Esophagus mucosa (tissue), 1 donor: ENCODE results near the gene MPC1L. TPM values are rescaled to one million over a fixed set of nuclear protein-coding genes. Genes with fewer than 3 reads are reported as not detected.

Experiments
- ATAC-seq: fragments of 200-7000 bp; cut with Tn5 transposase; one replicate; pipeline ENCODE4 v1.9.1; 2020
- total RNA-seq: library from RNA; stranded (reverse); gene quantifications from one replicate; pipeline ENCODE4 v1.2.4, GENCODE V29; 2023
- donor health status: DM: yes; HTN: yes; CAD: no.

The MPC1L gene
- total RNA-seq, 1 donor from 2014 or later: not detected

DNA sequence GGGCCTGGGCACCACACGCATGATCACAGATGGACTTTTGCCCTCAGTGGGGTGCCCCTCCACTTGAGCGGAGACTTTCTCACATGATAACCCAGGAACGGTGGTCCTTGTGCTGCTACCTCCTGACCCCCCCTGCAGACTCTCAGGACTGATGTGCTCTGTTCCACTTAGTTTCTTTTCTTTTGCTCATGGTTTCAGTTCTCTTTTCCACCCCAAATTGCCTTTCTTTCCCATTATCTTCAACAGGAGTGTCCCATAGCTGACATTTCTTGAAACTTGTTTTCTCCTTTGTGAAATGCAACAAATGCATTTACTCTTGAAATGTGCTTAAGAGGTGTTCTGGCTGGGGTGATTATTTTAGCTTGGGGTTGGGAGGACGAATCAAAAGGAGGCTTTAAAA is 9.0 kb downstream of the MPC1L start:
- no peak for ATAC-seq

DNA sequence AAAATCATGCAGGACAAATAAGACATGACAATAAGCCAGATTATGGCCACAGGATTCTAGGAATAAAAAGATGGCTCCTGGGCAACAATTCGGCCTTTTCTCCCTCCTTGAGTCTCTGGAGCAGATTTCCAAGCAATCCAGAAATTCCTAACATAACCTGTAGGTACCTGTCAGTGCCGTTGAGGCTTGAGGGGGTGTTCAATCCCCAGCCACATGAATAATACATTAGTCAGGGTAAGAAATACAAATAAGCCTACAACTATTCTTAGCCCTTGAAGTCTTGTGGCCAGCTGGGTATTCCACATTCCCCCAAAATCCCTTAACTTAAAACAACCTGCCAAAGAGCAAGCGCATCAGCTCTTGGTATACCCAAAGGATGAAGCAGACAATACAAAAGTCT is 14.5 kb downstream of the MPC1L start:
- no peak for ATAC-seq

DNA sequence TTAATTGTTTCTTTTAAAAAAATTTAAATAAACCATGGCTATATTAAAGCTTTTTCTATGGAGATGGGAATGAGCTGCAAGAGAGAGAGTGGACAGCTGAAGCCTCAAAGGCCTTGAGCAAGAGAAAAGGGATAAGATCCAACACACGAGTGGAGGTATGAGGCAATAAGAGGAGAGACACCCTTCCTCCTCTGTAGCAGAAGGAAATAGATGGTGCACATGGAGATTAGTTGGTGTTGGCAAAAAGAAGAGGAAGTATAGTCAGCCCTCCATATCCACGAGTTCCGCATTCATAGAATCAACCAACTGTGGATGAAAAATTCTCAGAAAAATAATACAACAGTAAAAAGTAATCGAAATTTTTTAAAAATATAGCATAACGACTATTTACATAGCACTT is 20.9 kb downstream of the MPC1L start:
- ATAC-seq: peak; percentile 33

DNA sequence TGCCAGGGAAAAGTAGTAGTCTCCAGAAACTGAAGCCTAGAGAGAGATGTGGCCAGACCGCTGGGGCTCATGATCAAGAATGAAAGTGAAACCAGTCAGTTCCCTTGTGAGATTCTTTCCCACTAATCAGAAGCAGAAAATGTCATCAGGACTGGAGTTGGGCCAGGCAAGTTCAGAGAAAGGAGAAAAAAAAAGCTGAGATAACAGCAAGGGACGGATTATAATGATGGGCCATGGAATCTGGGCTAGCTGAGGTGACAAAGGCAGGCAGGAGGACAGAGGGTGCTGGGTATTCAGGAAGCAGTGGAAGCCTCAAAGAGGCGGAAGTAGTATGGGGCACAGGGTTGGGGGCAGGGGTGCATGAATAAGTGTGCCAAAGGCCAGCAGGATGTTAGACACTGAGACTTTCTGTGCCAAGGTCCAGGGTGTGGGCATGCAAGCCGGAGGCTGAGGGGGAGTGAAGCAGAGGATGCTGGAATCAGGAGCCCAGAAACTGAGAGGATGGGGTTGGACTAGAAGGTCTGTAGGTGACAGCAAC is 21.7 kb downstream of the MPC1L start:
- ATAC-seq: peak; percentile 50

DNA sequence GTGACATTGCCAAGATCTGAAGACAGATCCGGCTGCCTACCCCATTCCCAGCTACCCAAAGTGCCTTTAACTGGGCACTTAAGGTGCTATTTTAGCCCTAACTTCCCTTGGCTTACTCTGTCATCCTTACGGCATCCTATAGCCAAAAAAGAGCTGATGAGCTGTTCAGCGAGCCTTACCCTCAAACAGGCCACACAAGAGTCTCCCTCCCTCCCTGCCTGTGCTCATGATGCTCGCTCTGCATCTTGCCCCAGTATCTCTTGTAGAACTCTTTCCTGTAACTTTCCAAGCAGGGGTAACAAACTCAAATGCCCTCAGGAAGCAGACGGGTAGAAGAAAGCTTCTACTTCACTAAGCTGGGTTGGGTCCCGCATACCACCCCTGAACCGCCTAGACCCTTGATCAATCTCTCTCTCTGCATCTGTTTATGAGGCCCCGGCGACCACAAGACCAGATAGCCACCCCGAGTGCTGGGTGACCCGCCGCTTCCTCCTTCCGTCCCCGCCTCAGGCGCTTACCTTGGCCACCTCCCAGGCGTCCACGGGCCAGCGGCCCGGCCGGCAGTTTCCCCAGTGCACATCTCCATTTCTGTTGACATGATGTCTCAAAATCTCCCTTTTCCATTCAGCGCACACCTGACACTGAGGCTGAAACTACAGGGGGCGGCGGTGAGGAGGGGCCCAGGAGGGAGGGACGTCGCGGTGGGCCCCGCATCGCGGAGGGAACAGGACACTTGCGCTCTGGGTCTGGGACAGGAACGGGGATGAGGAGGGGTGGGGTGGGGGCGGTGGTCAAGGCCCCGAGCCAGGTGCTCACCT is 23.5 kb downstream of the MPC1L start:
- ATAC-seq: peak; percentile 24

DNA sequence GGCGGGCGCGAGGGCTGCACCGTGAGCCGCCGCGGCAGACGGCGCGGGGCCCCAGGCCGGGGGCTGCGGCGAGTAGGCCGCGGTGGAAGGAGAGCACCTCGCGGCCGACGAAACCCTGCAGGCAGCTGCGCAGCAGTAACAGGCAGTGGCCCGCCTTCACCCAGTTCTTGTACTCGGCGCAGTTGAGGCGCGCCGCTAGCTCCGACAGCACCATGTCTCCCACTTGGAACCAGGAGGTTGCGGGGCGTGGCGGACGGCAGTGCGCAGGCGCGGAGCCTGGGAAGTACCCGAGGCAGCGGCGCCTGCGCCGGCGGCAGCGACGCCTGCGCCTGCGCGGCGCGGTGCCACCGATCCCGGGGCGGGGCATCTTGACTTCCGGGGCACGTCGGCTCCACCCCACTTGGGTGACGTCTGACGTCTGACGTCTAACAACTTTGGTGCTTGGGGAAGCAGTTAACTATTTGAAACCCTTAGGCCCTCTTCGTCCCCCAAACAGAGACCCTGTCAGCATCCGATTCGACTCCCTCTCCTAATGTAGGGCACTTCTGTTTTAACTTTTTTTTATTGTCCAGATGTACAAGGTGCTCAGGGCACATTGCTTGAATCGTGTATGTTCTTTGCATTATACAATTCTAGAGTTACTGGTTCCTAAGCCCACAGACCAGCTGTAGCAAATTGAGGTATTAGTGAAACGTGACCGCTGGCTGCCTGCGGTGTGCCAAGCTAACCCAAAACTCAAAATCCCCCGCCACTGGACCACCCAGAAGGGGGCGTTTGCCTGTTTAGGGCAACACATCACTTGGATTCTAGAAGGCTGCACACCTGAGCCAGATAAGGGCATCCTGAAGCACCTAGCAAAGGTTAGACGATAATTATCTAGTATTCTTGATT is 24.3 kb downstream of the MPC1L start, which contains the start of gene CXorf38:
Gene CXorf38 (minus strand): TSS at position 255 of the 891 bp plus-strand sequence. CDS start 41 bp downstream, at position 214.
- ATAC-seq: peak; percentile 92

DNA sequence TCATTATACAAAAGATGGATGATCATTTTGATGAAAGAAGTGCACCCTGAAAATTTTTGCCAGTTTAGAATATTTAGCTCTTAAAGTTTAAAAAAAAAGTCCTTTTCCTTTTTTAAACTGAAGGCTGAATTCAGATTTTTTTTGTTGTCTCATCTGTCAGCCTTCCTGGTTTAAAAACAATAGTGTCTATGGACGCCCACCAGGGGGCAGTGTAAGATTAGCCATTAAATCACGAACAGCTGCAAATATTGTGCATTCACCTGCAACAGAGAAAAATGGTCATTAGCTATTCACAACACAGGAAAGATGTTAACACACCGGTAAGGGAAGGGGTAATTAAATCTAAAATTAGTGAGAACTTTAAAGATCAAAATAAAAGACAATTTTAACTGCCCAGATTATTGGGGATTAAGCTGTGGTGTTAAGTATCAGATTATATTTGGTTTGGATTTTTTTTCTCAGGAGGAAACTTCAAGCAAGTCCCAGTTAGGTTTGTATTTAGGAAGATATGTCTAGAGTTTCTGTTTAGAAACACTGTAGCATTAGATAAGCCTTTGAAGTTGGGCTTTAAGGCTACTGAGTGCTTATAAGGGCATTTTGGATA is 28.5 kb downstream of the MPC1L start:
- no peak for ATAC-seq

DNA sequence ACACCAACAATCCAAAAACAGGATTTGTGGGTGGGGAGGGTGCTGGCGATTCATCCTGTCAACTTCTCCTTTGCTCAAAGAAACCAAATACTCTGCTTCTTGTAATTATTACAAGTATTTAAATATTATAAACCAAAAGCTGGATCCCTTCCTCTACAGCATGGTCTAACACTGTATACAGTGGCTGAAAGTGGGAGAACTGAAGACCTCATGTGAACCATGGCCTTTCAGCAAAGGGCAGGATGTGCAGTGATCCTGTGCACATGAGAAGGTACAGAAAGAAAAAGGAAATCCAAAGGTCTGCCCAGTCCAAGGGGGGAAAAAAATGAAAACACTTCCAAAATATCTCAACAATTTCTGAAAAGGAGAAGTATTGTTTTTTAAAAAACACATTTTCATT is 29.4 kb downstream of the MPC1L start:
- ATAC-seq: no peak

DNA sequence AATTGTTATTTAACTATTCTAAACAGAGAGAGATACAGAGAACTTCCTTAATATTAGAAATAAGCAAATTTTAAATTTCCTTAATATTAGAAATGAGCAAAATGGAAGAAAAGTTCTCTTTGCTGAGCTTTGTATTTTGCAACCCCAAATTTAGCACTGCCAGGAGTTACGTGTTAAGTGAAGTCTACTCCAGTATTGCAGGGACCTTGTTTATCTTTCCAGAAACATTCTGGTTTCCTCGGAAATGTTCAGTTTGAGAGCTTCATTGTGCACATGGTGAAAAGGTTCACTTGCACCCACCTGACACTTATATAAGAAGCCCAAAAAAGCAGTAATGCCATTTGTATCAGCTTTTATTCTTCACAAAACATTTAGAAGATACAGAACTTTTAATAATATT is 30.3 kb downstream of the MPC1L start:
- no peak for ATAC-seq

DNA sequence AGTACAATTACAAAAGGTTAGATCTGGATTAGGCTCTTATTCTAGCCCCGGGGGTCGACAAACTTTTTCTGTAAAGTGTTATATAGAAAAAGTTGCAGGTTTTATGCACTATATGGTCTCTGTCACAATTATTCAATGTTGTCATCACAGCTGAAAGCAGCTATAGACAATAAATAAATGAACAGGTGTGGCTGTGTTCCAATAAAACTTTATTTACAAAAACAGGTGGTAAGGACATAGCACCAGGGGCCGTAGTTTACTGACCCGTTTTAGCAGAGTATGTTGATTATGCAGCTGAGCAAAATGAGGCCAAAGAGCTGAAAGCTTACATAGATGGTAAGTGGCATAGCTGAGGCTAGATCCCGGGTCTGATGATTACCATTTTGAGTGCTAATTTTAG is 37.2 kb downstream of the MPC1L start:
- ATAC-seq: no peak

DNA sequence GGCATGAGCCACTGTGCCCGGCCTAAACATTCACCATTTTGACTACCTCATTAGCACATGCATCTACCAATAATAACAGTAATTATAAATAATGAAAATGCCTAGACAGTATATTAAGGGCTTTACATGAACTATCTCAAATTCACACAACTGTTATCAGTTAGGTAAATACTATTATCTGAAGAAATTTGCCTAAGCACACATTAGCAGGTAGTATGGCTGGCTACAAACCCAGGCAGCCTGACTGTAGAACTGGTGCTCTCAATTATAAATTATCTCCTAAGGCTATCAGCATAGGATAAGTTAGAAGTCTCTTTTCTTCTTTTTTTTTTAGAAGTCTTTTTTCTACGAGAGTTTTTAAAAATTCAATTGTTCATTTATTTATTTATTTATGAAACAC is 38.3 kb downstream of the MPC1L start:
- no peak for ATAC-seq

DNA sequence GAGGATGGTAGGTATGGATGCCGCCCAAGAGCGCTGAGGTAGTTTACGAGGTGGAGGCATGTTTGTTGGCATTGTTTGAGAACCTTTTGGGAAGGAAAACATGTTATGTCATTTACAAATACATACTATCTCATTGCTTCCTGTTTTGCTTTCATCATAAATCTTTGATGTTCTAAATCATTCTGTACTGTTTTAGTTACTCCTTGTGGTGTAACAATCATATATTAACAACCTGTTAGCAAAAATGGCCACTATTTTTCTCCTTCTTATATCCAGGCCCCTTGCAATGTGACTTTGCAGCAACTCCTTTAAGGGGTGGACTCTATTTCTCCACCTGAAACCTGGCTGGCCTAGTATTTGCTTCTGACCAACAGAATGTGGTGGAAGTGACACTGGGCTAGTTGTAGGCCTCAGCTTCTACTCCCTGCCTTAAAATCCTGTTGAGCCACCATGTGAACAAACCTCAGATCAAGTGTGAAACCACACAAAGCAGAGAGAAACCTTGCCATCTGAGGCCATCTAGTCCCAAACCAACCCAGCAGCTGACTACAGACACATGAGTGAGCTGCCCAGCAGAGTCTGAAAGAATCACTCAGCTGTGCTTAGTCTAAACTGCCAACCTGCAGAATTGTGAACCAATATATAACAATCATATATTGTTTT is 40.0 kb downstream of the MPC1L start:
- no peak for ATAC-seq

DNA sequence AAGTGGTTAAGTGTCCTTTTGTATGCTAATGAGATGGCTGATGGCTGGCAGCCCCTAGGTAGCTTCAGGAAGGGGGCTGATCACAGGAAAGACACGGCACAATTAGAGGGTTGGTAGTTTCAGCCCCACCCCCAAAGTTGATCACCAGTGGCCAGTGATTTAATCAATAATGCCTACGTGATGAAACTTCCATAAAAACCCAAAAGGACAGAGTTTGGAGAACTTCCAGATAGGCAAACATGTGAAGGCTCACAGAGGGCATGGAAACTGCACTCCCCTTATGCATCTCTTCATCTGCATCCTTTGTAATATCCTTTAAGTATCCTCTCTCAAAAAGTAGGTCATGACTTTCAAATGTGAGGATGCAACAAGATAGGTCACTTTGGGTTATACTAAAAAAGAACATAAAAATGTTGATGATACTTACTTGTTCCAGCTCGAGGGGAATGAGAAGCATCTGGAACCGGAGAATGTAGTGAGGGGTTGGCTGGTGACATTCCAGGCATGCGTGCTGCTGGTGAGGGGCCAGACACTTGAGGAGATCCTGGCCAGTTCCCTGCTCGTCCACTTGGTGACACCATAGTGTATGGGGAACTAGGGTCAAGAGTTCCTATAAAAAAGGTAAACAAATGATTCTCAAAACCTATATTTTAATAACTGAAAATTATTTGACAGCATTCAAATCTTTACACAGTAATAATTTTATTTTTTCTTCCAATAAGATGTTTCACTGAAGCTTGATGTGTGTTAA is 40.8 kb downstream of the MPC1L start:
- no peak for ATAC-seq

DNA sequence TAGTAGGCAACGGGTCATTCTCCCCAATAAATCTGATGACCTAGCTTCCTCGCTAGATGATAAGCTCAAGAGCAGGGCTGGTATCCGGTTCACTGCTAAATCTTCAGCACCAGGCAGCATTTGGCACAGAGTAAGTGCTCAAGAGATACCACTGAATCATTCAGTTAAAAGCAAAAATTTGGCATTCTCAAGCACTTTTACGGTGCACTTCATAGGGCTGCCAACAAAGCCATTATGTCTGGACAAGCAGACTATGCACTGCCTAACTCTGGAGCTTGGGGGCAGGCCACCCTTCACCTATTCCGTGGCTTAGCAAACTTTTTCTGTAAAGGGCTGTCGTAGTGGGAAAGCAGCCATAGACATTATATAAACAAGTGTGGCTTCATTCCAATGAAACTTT is 47.9 kb downstream of the MPC1L start:
- ATAC-seq: no peak

Other genes starting within 250 kb of the MPC1L start
- gene ATP6AP2, start 42.5 kb upstream of the MPC1L start, total RNA-seq: 55.6 TPM
- gene CXorf38, start 24.1 kb downstream of the MPC1L start, total RNA-seq: 6.0 TPM
- 39.6 TPM for gene MED14, start 112.1 kb downstream of the MPC1L start, total RNA-seq